ENCODE measurements around the gene MSX1. TPM values are rescaled to one million over a fixed set of nuclear protein-coding genes. Genes with fewer than 3 reads are reported as not detected.
A peak's percentile ranks its signal among the peaks of the same experiment; 100 is the strongest.

The MSX1 gene
- total RNA-seq, 1 experiment from 2014 or later: not detected

- H3K36me3 Mint-ChIP-seq (ENCODE audit: insufficient read depth in 1 of 3, low read depth in 3 of 3): peaks cover 0 to 2% (median 0%) of the 10 kb centered on the region in 3 experiments; a peak in 2 of 7 replicates
- WGBS (ENCODE audit: extremely low coverage, insufficient read length, low lambda C conversion rate): no CpG with 5 or more reads among the region's 41 CpGs
- no peak overlapping the region for H4K8ac ChIP-seq (replicated peaks; ENCODE audit: insufficient read length, low read depth, low read length)
- H2BK15ac ChIP-seq (ENCODE audit: low read depth, low read length): no peak overlapping the region
- H3K27ac Mint-ChIP-seq: no peak overlapping the region
- peak overlapping the region in 1 of 2 experiments; percentile 79; a peak in 3 of 5 replicates for H3K4me3 Mint-ChIP-seq
- H2BK20ac ChIP-seq (ENCODE audit: low read depth, low read length, poor library complexity, severe bottlenecking): no peak overlapping the region
- H4K91ac ChIP-seq (ENCODE audit: insufficient read length, low read depth, low read length): no peak overlapping the region
- H3K27me3 Mint-ChIP-seq (ENCODE audit: low read depth): no peaks in the 10 kb centered on the region; the same call in none of the 2 replicates
- H3K4me2 ChIP-seq (ENCODE audit: insufficient read depth, insufficient read length, low read length): peak overlapping the region; percentile 41
- H3K9ac ChIP-seq (ENCODE audit: extremely low read depth, insufficient read length, low read length): no peak overlapping the region
- H3K79me1 ChIP-seq (ENCODE audit: insufficient read depth, low read depth, low read length, poor library complexity, severe bottlenecking): no peaks in the 10 kb centered on the region
- no peak overlapping the region for H2BK5ac ChIP-seq (ENCODE audit: insufficient read length, low read length)
- no peaks in the 10 kb centered on the region for H3K4me1 ChIP-seq (ENCODE audit: insufficient read depth, low read length)
- H3K79me2 ChIP-seq (ENCODE audit: insufficient read depth, low read length): no peaks in the 10 kb centered on the region
- no peak overlapping the region for H2AFZ ChIP-seq (ENCODE audit: low read length)
- H3K27me3 ChIP-seq (ENCODE audit: insufficient read depth, low read length): peaks cover 99% of the 10 kb centered on the region
- H3K14ac ChIP-seq (ENCODE audit: insufficient read depth, low read length): no peak overlapping the region
- TF ChIP-seq, protein P1, sequence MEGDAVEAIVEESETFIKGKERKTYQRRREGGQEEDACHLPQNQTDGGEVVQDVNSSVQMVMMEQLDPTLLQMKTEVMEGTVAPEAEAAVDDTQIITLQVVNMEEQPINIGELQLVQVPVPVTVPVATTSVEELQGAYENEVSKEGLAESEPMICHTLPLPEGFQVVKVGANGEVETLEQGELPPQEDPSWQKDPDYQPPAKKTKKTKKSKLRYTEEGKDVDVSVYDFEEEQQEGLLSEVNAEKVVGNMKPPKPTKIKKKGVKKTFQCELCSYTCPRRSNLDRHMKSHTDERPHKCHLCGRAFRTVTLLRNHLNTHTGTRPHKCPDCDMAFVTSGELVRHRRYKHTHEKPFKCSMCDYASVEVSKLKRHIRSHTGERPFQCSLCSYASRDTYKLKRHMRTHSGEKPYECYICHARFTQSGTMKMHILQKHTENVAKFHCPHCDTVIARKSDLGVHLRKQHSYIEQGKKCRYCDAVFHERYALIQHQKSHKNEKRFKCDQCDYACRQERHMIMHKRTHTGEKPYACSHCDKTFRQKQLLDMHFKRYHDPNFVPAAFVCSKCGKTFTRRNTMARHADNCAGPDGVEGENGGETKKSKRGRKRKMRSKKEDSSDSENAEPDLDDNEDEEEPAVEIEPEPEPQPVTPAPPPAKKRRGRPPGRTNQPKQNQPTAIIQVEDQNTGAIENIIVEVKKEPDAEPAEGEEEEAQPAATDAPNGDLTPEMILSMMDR (conservative IDR thresholded peaks at IDR 0.05): no peak
- H2AK5ac ChIP-seq (ENCODE audit: insufficient read length, low read length): no peak overlapping the region
- peaks cover 6% of the 10 kb centered on the region for H4K20me1 ChIP-seq (ENCODE audit: control insufficient read depth, insufficient read depth, insufficient read length)
- H3K27ac ChIP-seq (ENCODE audit: insufficient read length, low read depth, low read length): no peak overlapping the region
- DNase-seq: no peak
- no peak overlapping the region for H2BK12ac ChIP-seq (ENCODE audit: insufficient read length, low read depth, low read length)
- H3K23me2 ChIP-seq (ENCODE audit: insufficient read length, low read depth, low read length, poor library complexity, severe bottlenecking): no peaks in the 10 kb centered on the region
- H3K18ac ChIP-seq (ENCODE audit: insufficient read length, low read depth, low read length): no peak overlapping the region
- H4K5ac ChIP-seq (ENCODE audit: insufficient read length, low read depth, low read length): no peak overlapping the region
- H3K4ac ChIP-seq (ENCODE audit: low read depth, low read length): no peak overlapping the region
- peaks cover 0 to 9% of the 10 kb centered on the region in 2 experiments; a peak in 4 of 5 replicates for H3K9me3 Mint-ChIP-seq
- H2BK120ac ChIP-seq (ENCODE audit: low read depth, low read length, poor library complexity, severe bottlenecking): no peak overlapping the region
- H3K23ac ChIP-seq (ENCODE audit: insufficient read length, low read depth, low read length): no peak overlapping the region
- no peak overlapping the region for H3T11ph ChIP-seq (ENCODE audit: low read length)
- H3K9me3 ChIP-seq (ENCODE audit: control insufficient read depth, low read depth, low read length): no peaks in the 10 kb centered on the region
- no peak overlapping the region for H3K56ac ChIP-seq (ENCODE audit: insufficient read length, low read depth, low read length)
- peaks cover 18 to 47% of the 10 kb centered on the region in 2 experiments for H3K4me1 Mint-ChIP-seq
Measured at GRCh38 chr4:4866866-4867374, 7.5 kb downstream of the MSX1 start.

Data from H9 (cell line).